A204.1 (cell line): Measurements from ENCODE around the gene ZGPAT.
"Not testable (repeated sequence)": the region's sequence is repeated elsewhere in the genome, so short reads cannot be mapped to it uniquely, and the experiment has no call there.

Experiments used
- FAIRE-seq: peaks from 2 replicates; lab custom pipeline; 2012; peaks lifted over from hg19 to GRCh38; lab: Jason Lieb, UNC

Gene ZGPAT, protein sequence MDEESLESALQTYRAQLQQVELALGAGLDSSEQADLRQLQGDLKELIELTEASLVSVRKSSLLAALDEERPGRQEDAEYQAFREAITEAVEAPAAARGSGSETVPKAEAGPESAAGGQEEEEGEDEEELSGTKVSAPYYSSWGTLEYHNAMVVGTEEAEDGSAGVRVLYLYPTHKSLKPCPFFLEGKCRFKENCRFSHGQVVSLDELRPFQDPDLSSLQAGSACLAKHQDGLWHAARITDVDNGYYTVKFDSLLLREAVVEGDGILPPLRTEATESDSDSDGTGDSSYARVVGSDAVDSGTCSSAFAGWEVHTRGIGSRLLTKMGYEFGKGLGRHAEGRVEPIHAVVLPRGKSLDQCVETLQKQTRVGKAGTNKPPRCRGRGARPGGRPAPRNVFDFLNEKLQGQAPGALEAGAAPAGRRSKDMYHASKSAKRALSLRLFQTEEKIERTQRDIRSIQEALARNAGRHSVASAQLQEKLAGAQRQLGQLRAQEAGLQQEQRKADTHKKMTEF

DNA sequence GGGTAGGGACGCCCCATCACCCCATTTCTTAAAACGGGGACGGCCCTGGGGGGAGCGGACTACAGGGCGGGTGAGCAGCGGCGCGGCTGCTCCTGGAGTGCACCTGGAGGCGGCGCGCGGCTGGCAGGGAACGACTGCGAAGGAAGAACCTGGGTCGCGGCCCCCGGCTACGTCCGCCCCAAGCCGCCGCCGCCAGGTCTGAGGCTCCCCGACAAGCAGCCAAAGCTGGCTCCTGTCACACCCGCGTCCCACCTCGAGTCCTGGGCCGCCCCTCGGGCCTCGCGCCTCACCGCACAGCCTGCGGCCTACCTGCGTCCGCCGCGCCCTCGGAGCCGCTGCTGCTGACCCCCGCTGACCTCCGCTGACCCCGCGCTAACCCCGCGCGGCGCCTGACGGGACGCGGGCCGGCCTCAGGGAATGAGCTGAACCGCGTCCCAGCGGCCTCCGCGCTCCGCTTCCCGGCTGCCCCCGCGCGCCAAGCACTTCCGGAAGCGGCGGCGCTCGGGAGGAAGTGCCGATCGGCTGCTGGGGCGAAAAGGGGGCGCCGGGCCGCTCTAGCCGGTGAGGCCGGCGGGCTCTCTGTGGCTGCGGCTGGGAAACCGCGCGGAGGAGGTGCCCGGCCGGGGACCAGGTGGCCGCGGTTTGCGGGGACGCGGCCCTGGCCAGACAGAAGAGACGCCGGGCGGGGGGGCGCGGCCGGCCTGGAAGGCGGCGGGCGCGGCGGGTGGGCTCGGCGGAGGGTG, at the start of gene ZGPAT, which contains the start of gene ARFRP1:
ZGPAT (plus strand) TSS at position 482 of the 743 bp plus-strand sequence. CDS start 542 bp downstream, outside the sequence.
ARFRP1 (minus strand) TSS at position 419 of the 743 bp plus-strand sequence. CDS start 885 bp downstream, outside the sequence.
- FAIRE-seq: no peak

- FAIRE-seq: no peak
Measured at GRCh38 chr20:63658749-63659187, 49.1 kb upstream of the ZGPAT start.

DNA sequence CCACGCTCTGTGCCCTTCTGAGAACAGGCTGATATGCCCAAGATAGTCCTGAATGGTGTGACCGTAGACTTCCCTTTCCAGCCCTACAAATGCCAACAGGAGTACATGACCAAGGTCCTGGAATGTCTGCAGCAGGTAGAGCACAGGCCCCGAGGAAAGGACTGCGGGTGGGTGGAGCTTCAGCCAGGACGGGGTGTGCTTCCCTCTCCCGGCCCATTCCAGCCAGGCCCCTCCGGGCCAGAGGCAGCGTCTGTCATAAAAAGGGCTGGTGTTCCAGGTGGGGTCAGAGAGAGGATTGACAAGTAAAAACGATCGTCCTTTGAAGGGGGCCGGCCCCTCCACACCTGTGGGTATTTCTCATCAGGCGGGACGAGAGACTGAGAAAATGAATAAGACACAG, 48.5 kb upstream of the ZGPAT start:
- FAIRE-seq: no peak

- FAIRE-seq: not testable (repeated sequence)
Measured at GRCh38 chr20:63660174-63660573, 47.7 kb upstream of the ZGPAT start.

GRCh38 chr20:63660622-63661021, 47.2 kb upstream of the ZGPAT start:
- FAIRE-seq: no peak

GRCh38 chr20:63661108-63661507, 46.7 kb upstream of the ZGPAT start:
- FAIRE-seq: no peak

DNA sequence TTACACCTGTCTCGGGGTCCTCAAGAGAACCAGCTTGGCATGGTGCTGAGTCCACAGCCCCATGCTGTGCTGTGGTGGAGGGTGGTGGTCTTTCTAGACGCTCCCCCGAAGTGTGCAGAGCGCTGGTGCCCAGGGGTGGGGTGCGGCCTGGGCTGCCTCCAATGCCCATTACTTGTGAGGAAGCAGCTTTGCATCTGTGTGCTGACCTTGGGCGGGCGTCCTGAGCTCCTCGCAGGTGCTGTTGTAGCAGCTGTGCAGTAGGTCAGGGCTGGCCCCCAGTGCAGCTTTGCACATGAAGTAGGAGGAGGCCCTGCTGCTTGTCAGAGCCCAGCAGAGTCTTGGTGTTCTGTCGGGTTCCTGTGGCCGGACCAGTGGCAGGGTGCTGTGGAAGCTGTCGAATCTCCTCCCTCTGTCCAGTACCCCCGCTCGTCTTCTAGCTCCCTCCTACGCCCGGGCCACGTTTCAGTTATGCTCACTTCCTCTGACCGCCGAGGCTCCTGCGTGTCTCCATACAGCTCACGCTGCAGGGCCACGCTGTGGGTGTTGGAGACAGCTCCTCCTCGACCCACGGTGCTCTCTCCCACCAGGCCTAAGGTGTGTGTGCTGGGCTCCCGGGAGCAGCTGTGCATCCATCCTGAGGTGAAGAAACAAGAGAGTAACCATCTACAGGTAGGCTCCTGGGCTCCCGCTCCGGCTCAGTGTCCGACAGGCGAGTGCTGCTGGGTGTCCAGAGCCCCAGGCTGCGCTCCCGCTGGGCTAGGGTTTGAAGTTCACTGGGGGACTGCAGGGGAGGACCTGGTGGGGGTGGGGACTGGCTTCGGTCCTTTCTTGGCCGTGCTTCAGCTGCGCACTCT, 45.7 kb upstream of the ZGPAT start:
- no peak for FAIRE-seq

GRCh38 chr20:63662813-63663189, 45.0 kb upstream of the ZGPAT start:
- no peak for FAIRE-seq

DNA sequence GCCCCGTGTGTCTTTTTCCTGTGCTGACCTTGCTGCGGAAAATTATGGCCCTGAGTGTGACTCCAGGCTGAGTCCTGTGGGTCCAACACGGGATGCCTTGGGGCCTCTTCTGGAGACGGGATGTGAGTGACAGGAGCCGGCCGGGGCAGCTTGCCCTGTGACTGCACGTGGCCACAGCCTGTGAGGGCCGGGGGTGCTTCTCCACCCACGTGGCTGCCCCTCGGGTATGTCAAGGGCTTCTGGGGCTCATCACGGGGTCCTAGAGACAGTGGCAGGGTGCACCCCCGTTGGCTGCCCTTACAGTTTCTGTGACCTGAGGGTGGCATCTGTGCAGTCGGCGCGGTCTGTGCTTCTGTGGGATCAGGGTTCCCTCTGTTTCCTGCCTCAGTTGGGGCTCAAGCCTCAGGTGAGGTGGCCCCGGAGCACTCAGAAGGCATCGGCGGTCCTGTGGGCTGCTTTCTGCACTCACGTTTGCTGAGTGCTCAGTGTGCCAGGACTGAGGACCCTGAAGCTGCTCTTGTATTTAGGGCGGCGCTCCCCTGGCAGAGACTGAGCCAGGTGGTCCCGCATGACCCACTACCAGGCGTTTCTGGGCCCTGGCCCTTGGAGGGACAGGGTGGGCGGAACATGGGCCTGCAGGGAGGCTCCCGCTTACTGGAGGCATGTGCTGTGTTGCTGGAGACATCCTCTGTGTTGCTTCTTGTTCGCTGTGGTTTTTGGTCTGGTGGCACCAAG, 44.3 kb upstream of the ZGPAT start:
- FAIRE-seq: no peak

GRCh38 chr20:63664143-63664851, 43.5 kb upstream of the ZGPAT start:
- FAIRE-seq: no peak

DNA sequence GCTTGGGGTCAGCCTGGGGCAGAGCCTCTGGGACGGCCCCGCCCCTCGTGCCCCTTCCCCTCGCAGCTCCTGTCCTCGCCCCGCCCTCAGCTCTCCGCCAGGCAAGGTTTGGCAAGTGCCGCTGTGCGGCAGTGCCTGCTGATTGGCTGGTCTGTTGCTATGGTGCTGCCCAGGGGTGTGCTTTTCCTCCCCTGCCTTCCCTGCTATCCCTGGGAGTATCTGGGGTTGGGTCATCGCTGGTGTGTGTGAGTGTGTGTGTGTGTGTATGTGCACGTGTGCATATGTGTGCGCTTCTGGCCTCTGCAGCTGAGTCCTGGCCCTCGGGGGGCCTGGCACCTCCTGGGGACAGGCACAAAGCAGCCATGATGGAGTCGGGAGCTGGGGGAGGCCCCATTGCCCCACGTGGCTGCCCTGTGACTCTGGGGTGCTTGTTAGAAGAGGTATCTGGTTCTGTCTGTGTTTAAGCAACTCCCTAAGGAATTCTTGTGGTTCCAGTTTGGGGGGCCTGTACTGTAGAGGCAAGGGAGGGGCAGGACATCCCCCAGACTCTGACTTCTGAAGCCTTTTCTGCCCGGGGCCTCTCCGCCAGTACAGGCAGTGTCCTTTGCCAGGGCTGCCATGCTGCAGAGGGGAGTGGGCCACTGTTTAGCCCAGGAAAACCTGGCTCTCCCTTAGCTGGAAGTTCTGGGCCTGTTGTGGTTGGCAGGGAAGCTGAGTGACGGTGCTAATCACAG, 42.8 kb upstream of the ZGPAT start:
- no peak for FAIRE-seq

- FAIRE-seq: no peak
Measured at GRCh38 chr20:63665708-63666107, 42.1 kb upstream of the ZGPAT start.

- FAIRE-seq: no peak
Measured at GRCh38 chr20:63667858-63668257, 40.0 kb upstream of the ZGPAT start.

DNA sequence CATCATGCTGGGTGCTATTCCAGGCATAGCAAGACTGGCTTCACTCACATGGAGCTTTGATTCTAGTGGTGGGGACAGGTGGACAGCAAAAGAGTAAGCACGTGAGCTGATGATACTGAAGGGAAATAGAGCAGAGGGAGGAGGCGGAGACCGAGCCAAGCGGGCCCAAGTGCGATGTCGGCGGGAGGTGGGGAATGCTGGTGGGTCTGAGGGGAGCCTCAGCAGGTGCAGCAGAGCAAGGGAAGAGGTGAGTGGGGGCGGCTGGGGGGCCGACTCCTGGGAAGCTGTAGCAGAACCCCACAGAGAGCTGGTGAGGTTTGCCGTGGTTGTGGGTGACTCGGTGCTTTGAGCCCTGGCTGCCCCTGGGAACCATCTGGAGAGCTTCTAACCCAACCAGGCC, 39.5 kb upstream of the ZGPAT start:
- no peak for FAIRE-seq

DNA sequence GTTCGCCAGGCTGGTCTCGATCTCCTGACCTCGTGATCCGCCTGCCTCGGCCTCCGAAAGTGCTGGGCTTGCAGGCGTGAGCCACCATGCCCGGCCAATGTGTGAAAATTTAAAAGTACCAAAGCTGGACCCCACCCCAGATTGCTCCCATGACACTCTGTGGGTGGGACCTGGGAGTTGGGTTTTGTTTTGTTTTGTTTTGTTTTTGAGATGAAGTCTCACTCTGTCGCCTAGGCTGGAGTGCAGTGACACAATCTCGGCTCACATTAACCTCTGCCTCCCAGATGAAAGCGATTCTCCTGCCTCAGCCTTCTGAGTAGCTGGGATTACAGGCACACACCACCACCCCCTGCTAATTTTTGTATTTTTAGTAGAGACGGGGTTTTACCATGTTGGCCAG, 36.1 kb upstream of the ZGPAT start:
- FAIRE-seq: not testable (repeated sequence)

DNA sequence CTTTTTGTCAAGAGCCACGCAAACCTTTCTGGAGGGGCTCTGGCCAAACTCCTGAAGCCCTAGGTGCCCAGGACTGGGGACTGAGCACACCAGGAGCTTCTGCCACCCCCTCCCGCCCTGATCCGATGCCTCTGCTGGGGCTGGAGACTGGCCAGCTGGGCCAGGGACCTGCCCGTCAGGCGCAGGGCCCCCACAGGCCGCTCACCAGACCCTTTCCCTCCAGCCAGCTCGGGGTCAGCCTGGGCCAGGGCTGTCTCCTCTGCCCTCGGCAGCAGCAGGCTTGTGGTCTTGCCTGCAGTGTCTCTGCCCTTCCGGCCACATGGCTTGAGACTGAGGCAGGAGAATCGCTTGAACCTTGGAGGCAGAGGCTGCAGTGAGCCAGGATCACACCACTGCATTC, 35.2 kb upstream of the ZGPAT start:
- no peak for FAIRE-seq

- FAIRE-seq: no peak
Measured at GRCh38 chr20:63673951-63674350, 33.9 kb upstream of the ZGPAT start.

DNA sequence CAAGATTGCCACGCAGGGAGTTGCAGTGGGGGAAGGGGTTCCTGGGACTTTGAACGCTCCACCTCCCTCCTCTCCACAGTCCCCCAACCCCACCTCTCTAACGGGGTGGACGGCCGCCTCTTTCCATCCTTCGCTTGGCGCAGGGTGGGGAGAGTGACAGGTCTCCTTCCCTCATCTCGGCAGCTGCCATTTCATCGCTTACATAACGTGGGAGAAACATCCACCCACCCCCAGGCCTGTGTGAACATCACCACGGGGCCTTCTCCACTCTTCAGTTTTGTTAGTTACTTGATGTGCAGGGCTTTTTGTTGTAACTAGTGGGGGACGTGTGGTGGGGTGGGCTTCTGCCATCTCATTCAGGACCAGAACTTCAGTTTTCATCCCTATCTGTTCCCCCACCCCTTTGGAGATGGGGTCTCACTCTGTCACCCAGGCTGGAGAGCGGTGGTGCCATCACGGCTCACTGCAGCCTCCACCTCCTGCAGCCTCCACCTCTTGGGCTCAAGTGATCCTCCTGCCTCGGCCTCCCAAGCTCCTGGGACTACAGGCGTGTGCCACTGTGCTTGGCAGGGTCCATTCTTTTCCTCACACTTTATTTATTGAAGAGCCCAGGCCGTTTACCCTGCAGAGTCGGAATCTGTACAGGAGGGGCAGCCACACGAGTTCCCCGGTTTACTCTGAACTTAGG, 32.0 kb upstream of the ZGPAT start:
- FAIRE-seq: no peak

DNA sequence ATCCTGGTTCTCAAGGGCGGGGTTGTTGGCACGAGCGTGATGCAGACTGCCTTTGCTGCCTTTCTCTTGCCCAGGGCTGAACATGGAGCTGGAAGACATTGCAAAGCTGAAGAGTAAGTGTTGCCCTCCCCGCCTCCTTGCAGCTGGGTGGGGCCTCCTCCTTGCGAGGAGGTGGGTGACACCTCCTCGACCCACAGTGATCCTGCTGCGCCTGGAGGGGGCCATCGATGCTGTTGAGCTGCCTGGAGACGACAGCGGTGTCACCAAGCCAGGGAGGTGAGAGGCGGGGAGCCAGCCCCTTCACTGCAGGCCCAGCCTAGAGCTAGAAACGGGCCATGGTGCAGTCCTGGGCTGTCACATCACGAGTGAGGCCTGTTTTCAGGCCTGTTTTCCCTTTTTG, 29.8 kb upstream of the ZGPAT start:
- no peak for FAIRE-seq
